H1 (cell line): Measurements from ENCODE around the gene BTG3. TPM values are rescaled to one million over a fixed set of nuclear protein-coding genes. Genes with fewer than 3 reads are reported as not detected.

ENCODE experiments used
- polyA plus RNA-seq, 7 experiments: library from polyadenylated mRNA; depleted of rRNA in 3 of 7; stranded (reverse) in 5 of 7; unstranded in 2 of 7; fragments of >200 nt in 5 of 7; fragments of 200-250 nt in 2 of 7; gene quantifications; 1 replicate in 5 of 7; 2 replicates in 1 of 7; 4 replicates in 1 of 7; pipeline versions ENCODE4 v1.2.1 to v1.2.3, GENCODE V29; 2011 to 2013; ENCODE audit warnings: missing spikeins in 2 of 7, mixed read lengths in 2 of 7
- total RNA-seq: library from RNA; stranded (reverse); fragmentation: NEBNext Ultra II Directional; extraction: Animal tissue kit (Norgen Biotek cat#: 25700); gene quantifications from 2 replicates; pipeline ENCODE4 v1.2.1, GENCODE V29; 2021
- TF ChIP-seq, protein P1 (sequence below): fragments of 300-600 bp; sonication (generic); IDR thresholded peaks from 2 replicates; pipeline ENCODE4 v1.7.1; 2012; ENCODE audit warnings: low read length, moderate library complexity, mild to moderate bottlenecking, inconsistent platforms; ENCODE audit not compliant: insufficient replicate concordance

The BTG3 gene
- total and polyA plus RNA-seq, 2 of the 8 experiments (the other 6 are each of a cell fraction or from before 2014, with no cell fraction given), result 13.6 to 25.9 TPM

DNA sequence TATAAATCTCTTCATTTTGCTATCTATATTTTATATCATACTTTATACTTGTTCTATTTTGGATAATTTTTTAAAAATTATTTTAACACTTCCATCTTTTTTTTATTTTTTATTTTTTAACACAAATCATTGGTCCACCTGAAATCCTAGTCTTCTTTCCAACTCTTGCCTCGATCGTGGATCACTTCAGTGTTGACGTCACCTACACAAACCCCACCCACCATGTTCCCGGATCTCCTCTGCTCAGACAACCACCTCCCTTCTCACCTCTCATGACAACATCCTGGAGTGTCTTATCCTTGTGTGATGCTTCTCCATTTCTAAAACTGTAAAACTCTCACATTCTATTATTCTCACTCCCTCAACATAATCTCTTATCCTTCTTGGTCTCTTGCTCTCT lies 34.1 kb upstream of the BTG3 start (continued):
- TF ChIP-seq, protein P1, sequence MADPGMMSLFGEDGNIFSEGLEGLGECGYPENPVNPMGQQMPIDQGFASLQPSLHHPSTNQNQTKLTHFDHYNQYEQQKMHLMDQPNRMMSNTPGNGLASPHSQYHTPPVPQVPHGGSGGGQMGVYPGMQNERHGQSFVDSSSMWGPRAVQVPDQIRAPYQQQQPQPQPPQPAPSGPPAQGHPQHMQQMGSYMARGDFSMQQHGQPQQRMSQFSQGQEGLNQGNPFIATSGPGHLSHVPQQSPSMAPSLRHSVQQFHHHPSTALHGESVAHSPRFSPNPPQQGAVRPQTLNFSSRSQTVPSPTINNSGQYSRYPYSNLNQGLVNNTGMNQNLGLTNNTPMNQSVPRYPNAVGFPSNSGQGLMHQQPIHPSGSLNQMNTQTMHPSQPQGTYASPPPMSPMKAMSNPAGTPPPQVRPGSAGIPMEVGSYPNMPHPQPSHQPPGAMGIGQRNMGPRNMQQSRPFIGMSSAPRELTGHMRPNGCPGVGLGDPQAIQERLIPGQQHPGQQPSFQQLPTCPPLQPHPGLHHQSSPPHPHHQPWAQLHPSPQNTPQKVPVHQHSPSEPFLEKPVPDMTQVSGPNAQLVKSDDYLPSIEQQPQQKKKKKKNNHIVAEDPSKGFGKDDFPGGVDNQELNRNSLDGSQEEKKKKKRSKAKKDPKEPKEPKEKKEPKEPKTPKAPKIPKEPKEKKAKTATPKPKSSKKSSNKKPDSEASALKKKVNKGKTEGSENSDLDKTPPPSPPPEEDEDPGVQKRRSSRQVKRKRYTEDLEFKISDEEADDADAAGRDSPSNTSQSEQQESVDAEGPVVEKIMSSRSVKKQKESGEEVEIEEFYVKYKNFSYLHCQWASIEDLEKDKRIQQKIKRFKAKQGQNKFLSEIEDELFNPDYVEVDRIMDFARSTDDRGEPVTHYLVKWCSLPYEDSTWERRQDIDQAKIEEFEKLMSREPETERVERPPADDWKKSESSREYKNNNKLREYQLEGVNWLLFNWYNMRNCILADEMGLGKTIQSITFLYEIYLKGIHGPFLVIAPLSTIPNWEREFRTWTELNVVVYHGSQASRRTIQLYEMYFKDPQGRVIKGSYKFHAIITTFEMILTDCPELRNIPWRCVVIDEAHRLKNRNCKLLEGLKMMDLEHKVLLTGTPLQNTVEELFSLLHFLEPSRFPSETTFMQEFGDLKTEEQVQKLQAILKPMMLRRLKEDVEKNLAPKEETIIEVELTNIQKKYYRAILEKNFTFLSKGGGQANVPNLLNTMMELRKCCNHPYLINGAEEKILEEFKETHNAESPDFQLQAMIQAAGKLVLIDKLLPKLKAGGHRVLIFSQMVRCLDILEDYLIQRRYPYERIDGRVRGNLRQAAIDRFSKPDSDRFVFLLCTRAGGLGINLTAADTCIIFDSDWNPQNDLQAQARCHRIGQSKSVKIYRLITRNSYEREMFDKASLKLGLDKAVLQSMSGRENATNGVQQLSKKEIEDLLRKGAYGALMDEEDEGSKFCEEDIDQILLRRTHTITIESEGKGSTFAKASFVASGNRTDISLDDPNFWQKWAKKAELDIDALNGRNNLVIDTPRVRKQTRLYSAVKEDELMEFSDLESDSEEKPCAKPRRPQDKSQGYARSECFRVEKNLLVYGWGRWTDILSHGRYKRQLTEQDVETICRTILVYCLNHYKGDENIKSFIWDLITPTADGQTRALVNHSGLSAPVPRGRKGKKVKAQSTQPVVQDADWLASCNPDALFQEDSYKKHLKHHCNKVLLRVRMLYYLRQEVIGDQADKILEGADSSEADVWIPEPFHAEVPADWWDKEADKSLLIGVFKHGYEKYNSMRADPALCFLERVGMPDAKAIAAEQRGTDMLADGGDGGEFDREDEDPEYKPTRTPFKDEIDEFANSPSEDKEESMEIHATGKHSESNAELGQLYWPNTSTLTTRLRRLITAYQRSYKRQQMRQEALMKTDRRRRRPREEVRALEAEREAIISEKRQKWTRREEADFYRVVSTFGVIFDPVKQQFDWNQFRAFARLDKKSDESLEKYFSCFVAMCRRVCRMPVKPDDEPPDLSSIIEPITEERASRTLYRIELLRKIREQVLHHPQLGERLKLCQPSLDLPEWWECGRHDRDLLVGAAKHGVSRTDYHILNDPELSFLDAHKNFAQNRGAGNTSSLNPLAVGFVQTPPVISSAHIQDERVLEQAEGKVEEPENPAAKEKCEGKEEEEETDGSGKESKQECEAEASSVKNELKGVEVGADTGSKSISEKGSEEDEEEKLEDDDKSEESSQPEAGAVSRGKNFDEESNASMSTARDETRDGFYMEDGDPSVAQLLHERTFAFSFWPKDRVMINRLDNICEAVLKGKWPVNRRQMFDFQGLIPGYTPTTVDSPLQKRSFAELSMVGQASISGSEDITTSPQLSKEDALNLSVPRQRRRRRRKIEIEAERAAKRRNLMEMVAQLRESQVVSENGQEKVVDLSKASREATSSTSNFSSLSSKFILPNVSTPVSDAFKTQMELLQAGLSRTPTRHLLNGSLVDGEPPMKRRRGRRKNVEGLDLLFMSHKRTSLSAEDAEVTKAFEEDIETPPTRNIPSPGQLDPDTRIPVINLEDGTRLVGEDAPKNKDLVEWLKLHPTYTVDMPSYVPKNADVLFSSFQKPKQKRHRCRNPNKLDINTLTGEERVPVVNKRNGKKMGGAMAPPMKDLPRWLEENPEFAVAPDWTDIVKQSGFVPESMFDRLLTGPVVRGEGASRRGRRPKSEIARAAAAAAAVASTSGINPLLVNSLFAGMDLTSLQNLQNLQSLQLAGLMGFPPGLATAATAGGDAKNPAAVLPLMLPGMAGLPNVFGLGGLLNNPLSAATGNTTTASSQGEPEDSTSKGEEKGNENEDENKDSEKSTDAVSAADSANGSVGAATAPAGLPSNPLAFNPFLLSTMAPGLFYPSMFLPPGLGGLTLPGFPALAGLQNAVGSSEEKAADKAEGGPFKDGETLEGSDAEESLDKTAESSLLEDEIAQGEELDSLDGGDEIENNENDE, result no peak
- TF ChIP-seq, all 59 proteins: peak for 0
